DMS 273 (cell line): Measurements from ENCODE around the gene ARHGEF10L.
A peak's percentile ranks its signal among the peaks of the same experiment; 100 is the strongest.
"Not testable (repeated sequence)": the region's sequence is repeated elsewhere in the genome, so short reads cannot be mapped to it uniquely, and the experiment has no call there.

Source experiments
- DNase-seq: peaks from one replicate; lab custom pipeline; 2025; ENCODE audit not compliant: unreplicated experiment; lab: John Stamatoyannopoulos, UW

ARHGEF10L gene

GRCh38 chr1:17609529-17609928 is 70.0 kb downstream of the ARHGEF10L start:
- no peak for DNase-seq

GRCh38 chr1:17610085-17610484 is 70.6 kb downstream of the ARHGEF10L start:
- no peak for DNase-seq

- no peak for DNase-seq
These were observed 71.2 kb downstream of the ARHGEF10L start for GRCh38 chr1:17610713-17611112.

- DNase-seq, result no peak
These were observed 72.5 kb downstream of the ARHGEF10L start for GRCh38 chr1:17611991-17612390.

GRCh38 chr1:17612831-17613230 is 73.3 kb downstream of the ARHGEF10L start:
- DNase-seq, result no peak

GRCh38 chr1:17614586-17614985 is 75.1 kb downstream of the ARHGEF10L start:
- no peak for DNase-seq

- no peak for DNase-seq
These were observed 75.7 kb downstream of the ARHGEF10L start for GRCh38 chr1:17615157-17615556.

- no peak for DNase-seq
These were observed 76.5 kb downstream of the ARHGEF10L start for GRCh38 chr1:17615959-17616358.

GRCh38 chr1:17616731-17617279 is 77.3 kb downstream of the ARHGEF10L start:
- DNase-seq, result no peak

GRCh38 chr1:17617787-17618557 is 78.5 kb downstream of the ARHGEF10L start:
- DNase-seq, result no peak

- DNase-seq, result no peak
These were observed 79.2 kb downstream of the ARHGEF10L start for GRCh38 chr1:17618558-17619247.

GRCh38 chr1:17620448-17620847 is 81.0 kb downstream of the ARHGEF10L start:
- no peak for DNase-seq

GRCh38 chr1:17621691-17622090 is 82.2 kb downstream of the ARHGEF10L start:
- no peak for DNase-seq

GRCh38 chr1:17622823-17623222 is 83.3 kb downstream of the ARHGEF10L start:
- no peak for DNase-seq

- DNase-seq, result peak; percentile 31
These were observed 85.2 kb downstream of the ARHGEF10L start for GRCh38 chr1:17624611-17625233.

GRCh38 chr1:17627239-17628052 is 87.9 kb downstream of the ARHGEF10L start:
- no peak for DNase-seq

- not testable (repeated sequence) for DNase-seq
These were observed 89.5 kb downstream of the ARHGEF10L start for GRCh38 chr1:17629046-17629445.

- peak; percentile 22 for DNase-seq
These were observed 90.0 kb downstream of the ARHGEF10L start for GRCh38 chr1:17629460-17629859.

- DNase-seq, result peak; percentile 24
These were observed 90.7 kb downstream of the ARHGEF10L start for GRCh38 chr1:17630048-17630830.

GRCh38 chr1:17630986-17631385 is 91.5 kb downstream of the ARHGEF10L start:
- DNase-seq, result no peak
